Ovary (tissue), 9 donors: Measurements from ENCODE around the gene MCM7. TPM values are rescaled to one million over a fixed set of nuclear protein-coding genes. Genes with fewer than 3 reads are reported as not detected.

ENCODE experiments used
- DNase-seq, 5 donors: peaks; one replicate each; pipeline ENCODE4 v3.0.0-alpha.2; 2019 to 2020
- H3K27ac ChIP-seq, 2 donors: fragments of 200-600 bp; one replicate each; pipeline versions ENCODE4 v1.5.1 to v1.8.0; 2019 to 2022
- H3K27me3 ChIP-seq: fragments of 200-600 bp; one replicate; pipeline ENCODE4 v1.8.0; 2022
- H3K36me3 ChIP-seq: fragments of 200-600 bp; sonication (generic); one replicate; pipeline ENCODE4 v1.5.1; 2019
- H3K4me1 ChIP-seq: one replicate; pipeline ENCODE4 v1.8.1; 2013; ENCODE audit warnings: mild to moderate bottlenecking, moderate library complexity; ENCODE audit not compliant: insufficient read depth
- H3K4me3 ChIP-seq: fragments of 200-600 bp; sonication (generic); one replicate; pipeline ENCODE4 v1.5.1; 2017
- H3K9me3 ChIP-seq, 2 donors: fragments of 200-600 bp in 1 of 2; sonication (generic) in 1 of 2; one replicate each; pipeline versions ENCODE4 v1.5.1 to v1.8.1; 2013 to 2019; ENCODE audit warnings: mild to moderate bottlenecking in 1 of 2, moderate library complexity in 1 of 2
- CTCF ChIP-seq, 3 donors: fragments of 450-650 bp in 2 of 3; fragments of 200-600 bp in 1 of 3; IDR thresholded peaks; one replicate each; pipeline versions ENCODE4 v1.5.1 to v1.8.0; 2016 to 2022; ENCODE audit warnings: antibody characterized with exemption in 3 of 3, mild to moderate bottlenecking in 1 of 3
- EP300 ChIP-seq: sonication (generic); formaldehyde crosslinking; IDR thresholded peaks from one replicate; pipeline ENCODE4 v1.6.1; 2017; ENCODE audit warnings: antibody characterized with exemption
- POLR2A ChIP-seq: fragments of 450-650 bp; IDR thresholded peaks from one replicate; pipeline ENCODE4 v1.6.1; 2017; ENCODE audit warnings: antibody characterized with exemption, mild to moderate bottlenecking, moderate library complexity
- WGBS, 3 donors: extraction: QIAGEN DNeasy Blood & Tissue Kit in 1 of 3; methylation state at CpG; one replicate each; pipeline versions ENCODE4 v1.1.5 to v1.1.7; 2013 to 2017; 5-methylcytosine and 5-hydroxymethylcytosine counted together
- intact Hi-C, 4 donors: fragments of 100-400 bp; cut with DNase I; formaldehyde crosslinking; loops; one replicate each; pipeline versions ENCODE4 v1.11.0 to v1.15.1; 2022 to 2023
- polyA plus RNA-seq, 2 donors: library from polyadenylated mRNA; stranded (reverse); fragments of 200-250 nt in 1 of 2; fragments of 350-450 nt in 1 of 2; fragmentation: Illumina TruSeq in 1 of 2; extraction: RNeasy Lipid Tissue Mini Kit (QIAGEN cat#74804) in 1 of 2; gene quantifications; one replicate each; pipeline ENCODE4 v1.2.3, GENCODE V29; 2013 to 2014
- total RNA-seq, 7 donors: library from RNA; depleted of rRNA in 2 of 7; stranded (reverse); fragments of >200 nt in 2 of 7; fragmentation: NEBNext Ultra II Directional in 3 of 7; extraction: Animal tissue kit (Norgen Biotek cat#: 25700) in 3 of 7; gene quantifications; one replicate each; pipeline versions ENCODE4 v1.1.0 to v1.2.4, GENCODE V29; 2016 to 2023
- donor health status: DM: no; HTN: no; CAD: no; lungs with moderate emphysema.
- donor health status: DM: no; HTN: no; CAD: no.
- donor health status: Bipolar disorder and iron deficiency.
- donor health status: DM: yes; HTN: yes; CAD: no.
- donor health status: DM: no; HTN: no; CAD: no.
- donor health status: DM: yes; HTN: yes; CAD: no.

MCM7 gene
- total and polyA plus RNA-seq, 9 donors = 24.4 to 79.7 (median 44.1) TPM

DNA sequence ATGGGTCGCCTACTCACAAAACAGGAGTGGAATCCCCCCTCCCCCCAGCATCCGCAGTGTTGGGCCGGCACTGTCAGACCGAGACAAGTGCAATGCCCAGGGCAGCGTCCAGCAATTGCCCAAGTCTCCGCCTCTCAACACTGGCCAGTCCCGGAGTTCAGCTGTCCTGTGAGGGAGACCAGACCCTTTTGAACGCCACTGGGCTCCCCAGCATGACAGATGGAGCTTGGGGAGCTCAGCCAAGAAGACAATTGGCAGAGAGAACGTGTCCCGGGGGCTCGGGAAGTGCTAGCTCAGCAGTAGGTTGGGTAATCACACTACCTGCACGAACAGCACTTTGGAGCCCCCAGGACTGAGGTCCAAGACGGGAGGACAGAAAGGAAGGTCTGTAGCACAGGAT lies 7.7 kb downstream of the MCM7 start:
- Histone ChIP-seq H3K36me3 (no peaks in the 10 kb centered on the region), H3K9me3 (no peaks in the 10 kb centered on the region), H3K4me3 (no peak overlapping the region), H3K4me1 (no peaks in the 10 kb centered on the region), H3K27ac (no peak overlapping the region), H3K27me3 (no peaks in the 10 kb centered on the region)
- DNase-seq = no peak
- intact Hi-C loops = no loop called here
- TF ChIP-seq CTCF (IDR thresholded peaks at IDR 0.05) (no peak), EP300 (no peak), POLR2A (no peak)
- 34 to 39% (median 38%) methylated on average over 9 to 13 of the region's 13 CpGs for WGBS, 3 donors

DNA sequence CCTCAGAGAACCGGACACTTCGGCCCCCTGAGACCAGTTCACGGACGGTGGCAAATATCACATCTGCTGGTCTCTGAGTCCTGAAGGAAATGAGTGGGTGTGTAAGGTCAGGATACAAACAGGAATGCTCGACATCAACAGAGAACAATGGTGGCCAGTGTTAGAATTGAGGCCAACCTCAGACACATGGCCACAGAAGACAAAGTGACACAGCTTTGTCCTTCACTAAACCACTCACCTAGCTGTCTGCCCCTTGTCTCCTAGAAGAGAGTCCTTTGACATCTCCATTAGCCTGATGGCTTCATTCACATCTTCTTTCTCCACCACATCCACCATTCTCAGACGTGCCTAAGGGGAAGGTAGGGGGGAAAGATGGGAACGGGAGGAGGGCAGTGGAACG lies 8.1 kb downstream of the MCM7 start:
- WGBS, 3 donors = 31 to 37% (median 36%) methylated on average over 8 of the region's 8 CpGs
- H3K27ac ChIP-seq = no peak overlapping the region
- H3K4me1 ChIP-seq = no peaks in the 10 kb centered on the region
- H3K36me3 ChIP-seq = no peaks in the 10 kb centered on the region
- no peak for DNase-seq
- H3K27me3 ChIP-seq = no peaks in the 10 kb centered on the region
- TF ChIP-seq EP300 (no peak), CTCF (IDR thresholded peaks at IDR 0.05) (no peak), POLR2A (no peak)
- no peak overlapping the region for H3K4me3 ChIP-seq
- no peaks in the 10 kb centered on the region for H3K9me3 ChIP-seq
- intact Hi-C loops = no loop called here

- no peak for DNase-seq
- 55 to 57% (median 55%) methylated on average over 19 of the region's 19 CpGs for WGBS, 3 donors
- H3K27ac ChIP-seq = no peak overlapping the region
- no peak overlapping the region for H3K4me3 ChIP-seq
- no peaks in the 10 kb centered on the region for H3K9me3 ChIP-seq
- H3K4me1 ChIP-seq = no peaks in the 10 kb centered on the region
- no peak for TF ChIP-seq POLR2A
- TF ChIP-seq EP300 = no peak
- TF ChIP-seq CTCF (IDR thresholded peaks at IDR 0.05) = no peak
- H3K36me3 ChIP-seq = no peaks in the 10 kb centered on the region
- no peaks in the 10 kb centered on the region for H3K27me3 ChIP-seq
- intact Hi-C loops = no loop called here
Measured at GRCh38 chr7:100091411-100092181, 9.6 kb downstream of the MCM7 start.

DNA sequence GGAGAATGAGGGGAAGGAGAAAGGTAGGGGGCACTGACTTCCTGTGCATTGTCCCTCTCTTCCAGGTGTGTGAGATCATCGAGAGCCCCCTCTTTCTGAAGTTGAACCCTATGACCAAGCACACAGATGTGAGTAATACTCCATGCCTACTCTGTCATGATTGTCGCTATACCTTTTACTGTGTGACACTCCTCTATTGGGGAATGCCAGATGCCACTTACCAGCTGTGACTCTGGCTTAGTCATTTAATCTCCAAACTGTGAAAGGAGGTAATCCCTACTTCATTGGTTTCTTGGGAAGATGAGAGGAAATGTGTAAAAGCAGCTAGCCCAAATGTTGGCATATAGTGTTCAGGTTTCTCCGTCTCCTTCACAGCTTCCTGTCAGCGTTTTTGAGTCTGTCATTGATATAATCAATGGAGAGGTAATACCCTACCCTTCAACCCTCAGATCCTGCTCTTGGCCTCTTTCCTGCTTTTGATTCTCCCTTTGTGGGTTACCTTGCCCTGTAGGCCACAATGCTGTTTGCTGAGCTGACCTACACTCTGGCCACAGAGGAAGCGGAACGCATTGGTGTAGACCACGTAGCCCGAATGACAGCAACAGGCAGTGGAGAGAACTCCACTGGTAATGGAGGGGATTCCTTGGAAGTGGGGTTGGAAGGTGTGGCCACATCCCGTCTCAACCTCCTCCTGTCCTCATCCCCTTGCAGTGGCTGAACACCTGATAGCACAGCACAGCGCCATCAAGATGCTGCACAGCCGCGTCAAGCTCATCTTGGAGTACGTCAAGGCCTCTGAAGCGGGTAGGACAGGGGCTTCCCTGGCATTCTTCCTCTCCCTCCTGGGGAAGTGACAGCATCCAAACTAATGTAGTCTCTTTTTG lies 10.4 kb downstream of the MCM7 start:
- TF ChIP-seq POLR2A (no peak), CTCF (IDR thresholded peaks at IDR 0.05) (no peak), EP300 (no peak)
- Histone ChIP-seq H3K9me3 (no peaks in the 10 kb centered on the region), H3K4me1 (no peaks in the 10 kb centered on the region), H3K27me3 (no peaks in the 10 kb centered on the region), H3K4me3 (no peak overlapping the region), H3K36me3 (no peaks in the 10 kb centered on the region), H3K27ac (no peak overlapping the region)
- intact Hi-C loops = no loop called here
- no peak for DNase-seq
- WGBS, 3 donors = 86% methylated on average over 14 of the region's 14 CpGs
